Testis (tissue), 3 donors: Measurements from ENCODE around the gene STARD6. TPM values are rescaled to one million over a fixed set of nuclear protein-coding genes. Genes with fewer than 3 reads are reported as not detected.

Source experiments
- DNase-seq: peaks from one replicate; pipeline ENCODE4 v3.0.0-alpha.2; 2019
- H3K27ac ChIP-seq, 2 donors: fragments of 200-600 bp; sonication (generic); one replicate each; pipeline ENCODE4 v1.5.1; 2019
- H3K27me3 ChIP-seq: fragments of 200-600 bp; sonication (generic); one replicate; pipeline ENCODE4 v1.5.1; 2019
- H3K36me3 ChIP-seq: fragments of 200-600 bp; sonication (generic); one replicate; pipeline ENCODE4 v1.5.1; 2017; ENCODE audit warnings: low read depth; ENCODE audit errors: missing control alignments
- H3K4me1 ChIP-seq: fragments of 200-600 bp; sonication (generic); one replicate; pipeline ENCODE4 v1.5.1; 2019
- H3K4me3 ChIP-seq, 2 donors: fragments of 200-600 bp; sonication (generic); one replicate each; pipeline ENCODE4 v1.5.1; 2017 to 2019
- H3K9me3 ChIP-seq: fragments of 200-600 bp; sonication (generic); one replicate; pipeline ENCODE4 v1.5.1; 2017
- CTCF ChIP-seq, 3 experiments: fragments of 450-650 bp in 2 of 3; fragments of 200-600 bp in 1 of 3; sonication (generic) in 1 of 3; IDR thresholded peaks; one replicate each; pipeline ENCODE4 v1.5.1; 2016 to 2019; ENCODE audit warnings: antibody characterized with exemption in 3 of 3, mild to moderate bottlenecking in 2 of 3, moderate library complexity in 1 of 3
- POLR2A ChIP-seq: fragments of 450-650 bp; IDR thresholded peaks from one replicate; pipeline ENCODE4 v1.6.1; 2017; ENCODE audit warnings: antibody characterized with exemption, mild to moderate bottlenecking, moderate library complexity
- WGBS, 2 donors: methylation state at CpG; one replicate each; pipeline ENCODE4 v1.1.5; 2018; 5-methylcytosine and 5-hydroxymethylcytosine counted together
- intact Hi-C: fragments of 100-400 bp; cut with DNase I; formaldehyde crosslinking; loops from one replicate; pipeline ENCODE4 v1.15.1; 2023; ENCODE audit warnings: low total_unique reads
- polyA plus RNA-seq: library from polyadenylated mRNA; stranded (reverse); fragments of 350-450 nt; fragmentation: Illumina TruSeq; extraction: RNeasy Lipid Tissue Mini Kit (QIAGEN cat#74804); gene quantifications from one replicate; pipeline ENCODE4 v1.2.3, GENCODE V29; 2014; ENCODE audit warnings: low read depth, low replicate concordance; ENCODE audit not compliant: insufficient read depth
- total RNA-seq, 2 donors: library from RNA; depleted of rRNA; stranded (reverse); fragments of >200 nt; gene quantifications; one replicate each; pipeline ENCODE4 v1.2.3, GENCODE V29; 2016

The STARD6 gene
- total and polyA plus RNA-seq, 3 donors from 2014 or later: 4.4 to 42.6 (median 5.7) TPM

- Histone ChIP-seq H3K4me3 (peak overlapping the region; percentile 69 to 76), H3K27me3 (no peaks in the 10 kb centered on the region), H3K36me3 (no peaks in the 10 kb centered on the region), H3K27ac (peak overlapping the region; percentile 64 to 81), H3K4me1 (no peaks in the 10 kb centered on the region), H3K9me3 (no peaks in the 10 kb centered on the region)
- DNase-seq: no peak
- TF ChIP-seq POLR2A (no peak), CTCF (IDR thresholded peaks at IDR 0.05) (no peak)
- WGBS, 2 donors: 1% methylated on average over 21 of the region's 21 CpGs
- intact Hi-C loops: no loop called here
These were observed 910 bp upstream of the STARD6 start for GRCh38 chr18:54358495-54359040.

- Histone ChIP-seq H3K4me3 (peak overlapping the region; percentile 69 to 76), H3K27me3 (no peaks in the 10 kb centered on the region), H3K27ac (peak overlapping the region; percentile 64 to 81), H3K4me1 (no peaks in the 10 kb centered on the region), H3K9me3 (no peaks in the 10 kb centered on the region), H3K36me3 (no peaks in the 10 kb centered on the region)
- no peak for TF ChIP-seq CTCF (IDR thresholded peaks at IDR 0.05)
- no peak for TF ChIP-seq POLR2A
- no peak for DNase-seq
- intact Hi-C loops: no loop called here
- 0 to 2% methylated on average over 14 to 15 of the region's 15 CpGs for WGBS, 2 donors
These were observed 487 bp downstream of the STARD6 start for GRCh38 chr18:54357082-54357659.

- no peak for TF ChIP-seq POLR2A
- no peak for TF ChIP-seq CTCF (IDR thresholded peaks at IDR 0.05)
- Histone ChIP-seq H3K36me3 (no peaks in the 10 kb centered on the region), H3K9me3 (no peaks in the 10 kb centered on the region), H3K4me3 (no peak overlapping the region), H3K27ac (no peak overlapping the region), H3K4me1 (no peaks in the 10 kb centered on the region), H3K27me3 (no peaks in the 10 kb centered on the region)
- no peak for DNase-seq
- 95 to 100% methylated on average over 1 of the region's 1 CpG for WGBS, 2 donors
- intact Hi-C loops: no loop called here
These were observed 6.5 kb downstream of the STARD6 start for GRCh38 chr18:54351186-54351585.

GRCh38 chr18:54338230-54338629 lies 19.4 kb downstream of the STARD6 start:
- Histone ChIP-seq H3K9me3 (no peaks in the 10 kb centered on the region), H3K27me3 (no peaks in the 10 kb centered on the region), H3K27ac (no peak overlapping the region), H3K36me3 (no peaks in the 10 kb centered on the region), H3K4me1 (no peaks in the 10 kb centered on the region), H3K4me3 (no peak overlapping the region)
- DNase-seq: no peak
- intact Hi-C loops: no loop called here
- WGBS, 2 donors: 80 to 90% methylated on average over 4 of the region's 4 CpGs
- TF ChIP-seq CTCF (IDR thresholded peaks at IDR 0.05) (no peak), POLR2A (no peak)

GRCh38 chr18:54335638-54336173 lies 22.0 kb downstream of the STARD6 start:
- Histone ChIP-seq H3K27ac (no peak overlapping the region), H3K36me3 (no peaks in the 10 kb centered on the region), H3K9me3 (no peaks in the 10 kb centered on the region), H3K4me3 (no peak overlapping the region), H3K4me1 (no peaks in the 10 kb centered on the region), H3K27me3 (no peaks in the 10 kb centered on the region)
- intact Hi-C loops: no loop called here
- DNase-seq: no peak
- 88 to 94% methylated on average over 2 of the region's 2 CpGs for WGBS, 2 donors
- no peak for TF ChIP-seq CTCF (IDR thresholded peaks at IDR 0.05)
- TF ChIP-seq POLR2A: no peak
